HG03565 (cell line): ENCODE data around the gene AP1S3.

ENCODE experiments used
- ATAC-seq: cut with Tn5 transposase; IDR thresholded peaks from one replicate; pipeline ENCODE4 v1.9.1; 2021; ENCODE audit warnings: mild to moderate bottlenecking, moderate library complexity; ENCODE audit not compliant: unreplicated experiment

The AP1S3 gene

GRCh38 chr2:223764796-223765195 lies 72.6 kb downstream of the AP1S3 start:
- no peak for ATAC-seq

DNA sequence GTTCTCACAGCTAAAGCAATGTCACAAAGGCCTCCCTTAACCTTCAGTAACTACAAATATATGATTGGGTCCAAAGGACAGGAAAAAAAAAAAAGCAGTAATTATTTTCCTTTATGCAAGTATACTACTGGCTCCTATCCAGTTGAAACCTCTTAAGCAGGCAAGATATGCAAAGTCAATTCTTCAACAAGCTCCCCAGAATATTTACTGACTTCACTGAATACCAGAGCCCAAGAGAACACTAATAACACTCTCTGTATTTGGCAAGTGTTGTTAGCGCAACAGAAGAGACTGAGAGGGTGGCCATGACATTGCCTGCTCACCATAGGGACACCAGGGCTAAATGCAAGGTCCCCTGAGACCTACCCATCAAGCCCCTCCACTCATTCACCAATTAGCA lies 74.5 kb downstream of the AP1S3 start:
- no peak for ATAC-seq

GRCh38 chr2:223761746-223762145 lies 75.6 kb downstream of the AP1S3 start:
- peak; percentile 68 for ATAC-seq

GRCh38 chr2:223760838-223761502 lies 76.4 kb downstream of the AP1S3 start:
- ATAC-seq, result peak; percentile 74

DNA sequence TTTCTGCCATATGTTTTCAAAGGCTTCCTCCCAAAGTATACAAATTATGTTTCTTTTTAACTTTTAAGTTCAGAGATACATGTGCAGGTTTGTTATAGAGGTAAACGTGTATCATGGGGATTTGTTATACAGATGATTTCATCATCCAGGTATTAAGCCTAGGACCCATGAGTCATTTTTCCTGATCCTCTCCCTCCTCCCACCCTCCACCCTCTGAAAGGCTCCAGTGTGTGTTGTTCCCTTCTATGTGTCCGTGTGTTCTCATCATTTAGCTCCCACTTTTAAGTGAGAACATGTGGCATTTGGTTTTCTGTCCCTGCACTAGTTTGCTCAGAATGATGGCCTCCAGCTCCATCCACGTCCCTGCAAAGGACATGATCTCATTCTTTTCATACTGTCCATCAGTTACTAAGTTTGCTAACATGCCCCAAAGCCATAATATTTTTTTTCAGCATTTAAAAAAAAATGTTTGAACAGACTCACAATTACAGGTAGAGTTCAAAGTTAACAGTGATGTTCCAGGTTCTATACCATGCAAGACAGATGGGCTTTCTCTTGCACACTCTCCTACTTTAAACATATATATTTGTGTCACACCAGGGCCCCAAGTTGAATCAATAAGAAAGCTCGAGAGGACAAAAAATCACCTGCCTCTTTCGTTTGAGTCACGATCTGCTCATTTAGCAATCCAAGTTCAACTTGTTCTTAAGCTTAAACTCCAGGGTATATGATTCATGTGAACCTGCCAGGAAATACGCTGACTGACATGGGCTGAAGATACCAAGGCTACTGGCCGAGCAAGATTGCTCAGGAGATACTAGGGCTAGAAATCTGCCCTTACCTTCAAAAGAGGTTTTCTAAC lies 77.6 kb downstream of the AP1S3 start:
- ATAC-seq, result no peak

DNA sequence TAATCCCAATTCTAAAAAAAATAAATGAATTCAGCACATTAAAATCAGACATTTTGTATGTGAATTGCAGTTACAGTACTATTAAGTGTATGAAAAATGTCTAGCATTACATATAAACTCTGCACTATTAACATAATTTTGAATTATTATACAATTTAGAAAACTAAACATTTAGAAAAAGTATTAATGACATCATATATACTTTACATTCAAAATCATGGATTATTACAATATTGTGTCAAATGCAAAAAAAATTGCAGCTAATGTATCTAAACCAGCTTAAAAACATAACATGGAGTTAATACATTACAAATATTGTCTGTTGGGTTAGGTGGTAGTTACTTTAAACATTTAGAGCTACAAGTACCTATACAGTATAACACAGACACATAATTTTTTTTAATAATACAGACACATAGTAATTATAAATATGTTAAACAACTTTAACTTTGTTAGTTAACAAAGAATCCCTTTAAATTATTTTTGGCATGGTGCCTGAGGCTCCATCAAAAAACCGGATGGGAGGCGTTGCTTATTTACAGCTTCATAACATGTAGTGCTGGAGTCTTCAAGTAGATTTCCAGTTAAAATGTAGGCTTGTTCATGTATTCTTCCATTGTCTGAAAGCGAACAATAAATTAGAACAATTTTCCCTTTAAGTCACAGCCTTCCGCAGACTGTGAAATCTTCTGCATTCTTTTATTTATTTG lies 79.1 kb downstream of the AP1S3 start:
- ATAC-seq, result no peak

GRCh38 chr2:223753940-223754339 lies 83.4 kb downstream of the AP1S3 start:
- no peak for ATAC-seq

DNA sequence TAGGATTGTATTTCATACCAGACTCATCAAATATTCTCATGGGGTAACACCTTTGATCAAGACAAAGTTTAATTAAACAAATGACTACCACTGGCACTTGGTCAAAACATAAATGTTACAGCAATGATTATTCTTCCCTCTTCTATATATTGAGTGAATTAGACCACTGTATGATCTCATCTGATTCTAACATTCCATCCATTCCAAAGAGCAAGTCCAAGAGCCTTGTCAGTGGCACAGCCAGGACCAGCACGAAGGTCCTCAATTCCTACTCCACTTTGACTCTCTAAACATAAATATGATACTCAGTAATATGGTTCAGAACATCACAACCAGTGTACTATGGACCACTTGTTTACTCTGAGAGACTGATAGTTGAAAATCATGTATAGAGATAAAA lies 86.4 kb downstream of the AP1S3 start:
- no peak for ATAC-seq

- ATAC-seq, result no peak
These were observed 89.9 kb downstream of the AP1S3 start for GRCh38 chr2:223747392-223748042.

DNA sequence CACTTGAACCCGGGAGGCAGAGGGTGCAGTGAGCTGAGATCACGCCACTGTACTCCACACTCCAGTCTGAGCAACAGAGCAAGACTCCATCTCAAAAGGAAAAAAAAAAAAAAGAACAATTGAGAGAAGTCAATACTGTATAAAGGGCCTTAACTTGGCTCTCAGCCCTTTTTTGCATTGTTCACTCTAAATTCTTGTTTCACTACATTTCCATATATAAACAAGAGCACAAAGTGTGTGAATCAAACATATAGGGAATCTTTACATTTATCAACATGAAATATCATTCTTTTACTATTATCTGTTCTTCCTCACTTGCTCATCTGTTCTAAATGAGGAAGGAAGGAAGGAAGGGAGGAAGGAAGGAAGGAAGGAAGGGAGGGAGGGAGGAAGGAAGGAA lies 90.8 kb downstream of the AP1S3 start:
- no peak for ATAC-seq

DNA sequence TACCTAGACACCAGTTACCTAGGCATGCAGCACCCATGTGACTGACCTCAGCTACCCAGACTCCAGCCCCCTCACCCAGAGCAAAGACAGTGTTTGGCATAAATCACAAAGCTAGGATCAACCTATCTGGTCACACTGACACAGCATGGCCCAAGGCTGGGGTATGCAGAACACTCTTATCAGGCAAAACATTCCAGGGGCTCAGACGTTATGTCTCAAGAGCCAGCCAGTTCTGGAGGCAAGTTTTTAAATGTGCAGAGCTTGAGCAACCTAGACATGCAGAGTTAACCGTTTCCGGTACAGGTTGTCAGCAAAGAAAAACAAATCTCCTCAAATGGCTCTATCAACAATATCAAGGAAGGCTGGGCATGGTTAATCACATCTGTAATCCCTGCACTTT lies 92.8 kb downstream of the AP1S3 start:
- ATAC-seq, result no peak

- no peak for ATAC-seq
These were observed 96.7 kb downstream of the AP1S3 start for GRCh38 chr2:223740679-223741078.

DNA sequence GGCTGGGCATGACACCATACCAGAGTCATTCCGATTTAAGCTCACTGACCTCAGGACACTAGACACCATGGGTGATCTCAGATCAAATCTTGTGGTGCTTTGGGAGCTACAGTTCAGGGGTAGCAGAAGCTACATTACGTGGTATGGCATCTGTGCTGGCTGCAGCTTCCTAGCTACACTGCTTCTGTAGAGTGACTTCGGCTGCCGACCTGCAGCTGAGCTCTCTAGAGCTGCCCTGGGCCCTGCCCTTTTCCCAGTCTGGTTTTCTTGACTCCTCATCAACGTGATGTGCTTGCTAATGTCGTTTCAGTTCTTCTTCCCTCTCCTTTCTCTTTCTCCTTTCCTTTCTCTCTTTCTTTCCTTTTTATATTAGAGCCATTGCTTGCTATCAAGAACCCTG lies 100.2 kb downstream of the AP1S3 start:
- no peak for ATAC-seq

DNA sequence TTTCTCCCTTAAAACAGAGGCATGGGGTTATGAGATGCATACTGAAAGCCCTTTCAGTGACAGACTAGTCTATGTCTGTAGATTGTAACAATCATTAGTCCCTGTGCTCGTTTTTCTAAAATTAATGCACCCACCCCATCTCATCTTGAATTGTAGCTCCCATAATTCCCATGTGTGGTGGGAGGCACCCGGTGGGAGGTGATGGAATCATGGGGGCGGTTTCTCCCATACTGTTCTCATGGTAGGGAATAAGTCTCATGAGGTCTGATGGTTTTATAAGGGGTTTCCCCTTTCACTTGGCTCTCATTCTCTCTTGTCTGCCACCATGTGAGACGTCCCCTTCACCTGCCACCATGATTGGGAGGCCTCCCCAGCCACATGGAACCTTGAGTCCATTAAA lies 100.9 kb downstream of the AP1S3 start:
- no peak for ATAC-seq

- ATAC-seq, result no peak
These were observed 101.6 kb downstream of the AP1S3 start for GRCh38 chr2:223735659-223736244.

DNA sequence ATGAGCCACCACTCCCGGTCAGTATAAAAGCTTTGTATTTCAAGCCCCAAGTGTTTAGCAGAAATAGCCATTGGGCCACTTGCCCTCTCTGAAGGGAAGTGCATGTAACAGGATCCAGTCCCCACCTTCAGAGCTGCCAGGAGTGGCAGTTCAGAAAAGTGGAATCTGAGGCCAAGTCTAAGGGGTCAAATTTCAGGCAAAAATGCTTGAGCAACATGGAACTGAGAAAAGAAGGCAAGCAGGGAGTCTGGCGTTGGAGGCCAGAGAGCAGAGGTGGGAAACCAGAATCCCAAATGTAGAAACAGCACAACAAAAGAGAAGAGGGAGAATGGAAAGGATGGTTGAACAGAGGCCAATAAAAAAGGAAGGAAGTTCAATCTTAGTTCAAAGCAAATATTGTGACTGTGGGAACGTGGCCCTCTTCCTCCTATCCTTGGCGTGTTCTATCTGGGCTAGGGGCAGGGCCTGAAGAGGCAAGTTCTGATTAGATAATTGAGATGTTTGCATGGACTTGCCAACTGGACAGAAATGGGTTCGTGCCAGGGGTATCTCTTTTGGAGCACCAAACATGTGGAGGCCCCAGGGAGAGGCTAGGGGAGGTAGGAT lies 102.2 kb downstream of the AP1S3 start:
- no peak for ATAC-seq

DNA sequence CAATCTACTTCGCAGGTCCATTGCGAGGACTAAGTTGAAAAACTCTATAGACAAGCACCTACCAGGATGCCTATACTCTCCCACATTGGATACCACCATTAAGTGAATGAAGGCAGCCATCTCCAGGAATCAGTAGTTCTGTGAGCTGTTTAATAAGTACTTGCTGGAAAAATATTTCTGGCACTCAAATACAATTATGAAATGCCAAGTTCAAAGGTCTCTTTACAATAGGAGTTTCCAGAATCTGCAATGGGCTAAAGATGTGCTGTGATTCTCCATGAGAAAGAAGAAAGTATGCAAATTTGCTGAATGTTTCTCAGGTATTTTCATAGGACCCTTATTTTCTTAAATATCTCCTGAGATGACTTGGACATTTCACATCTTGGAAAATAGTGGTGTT lies 103.0 kb downstream of the AP1S3 start:
- no peak for ATAC-seq

DNA sequence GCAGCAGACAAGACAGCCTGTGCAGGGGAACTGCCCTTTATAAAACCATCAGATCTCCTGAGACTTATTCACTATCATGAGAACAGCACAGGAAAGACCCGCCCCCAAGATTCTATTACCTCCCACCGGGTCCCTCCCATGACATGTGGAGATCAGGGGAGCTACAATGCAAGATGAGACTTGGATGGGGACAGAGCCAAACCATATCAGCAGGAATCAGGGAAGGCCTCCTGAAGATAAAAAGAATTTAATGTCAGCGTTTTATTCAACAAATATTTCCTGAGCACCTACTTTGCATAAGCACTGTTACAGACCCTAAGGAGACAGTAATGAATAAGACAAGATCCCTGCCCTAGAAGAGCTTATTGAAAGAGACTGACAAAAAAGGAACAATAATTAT lies 105.0 kb downstream of the AP1S3 start:
- ATAC-seq, result no peak

GRCh38 chr2:223731503-223731902 lies 105.9 kb downstream of the AP1S3 start:
- ATAC-seq, result no peak

GRCh38 chr2:223729781-223730180 lies 107.6 kb downstream of the AP1S3 start:
- no peak for ATAC-seq

DNA sequence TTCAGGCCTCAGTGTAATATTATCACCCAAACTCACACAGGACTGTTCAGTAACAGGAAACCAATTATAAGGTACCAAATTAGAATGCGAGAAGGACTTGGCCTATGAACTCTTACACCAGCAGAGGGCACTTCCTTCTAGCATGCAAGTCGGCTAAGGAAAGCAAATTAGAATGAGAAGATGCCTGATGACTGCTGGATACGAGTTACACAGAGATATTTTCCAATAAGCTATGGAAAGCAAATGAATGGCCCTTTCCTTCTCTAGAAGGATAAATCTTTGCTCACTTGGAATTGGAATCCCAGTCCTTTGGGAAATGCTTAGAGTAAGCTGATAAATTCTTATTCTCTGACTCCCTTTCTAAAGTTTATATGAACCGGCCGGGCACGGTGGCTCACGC lies 109.8 kb downstream of the AP1S3 start:
- peak; percentile 93 for ATAC-seq
